Rectal smooth muscle tissue (tissue), 1 donor: ENCODE data around the gene EDN2.

Source experiments
- H3K27ac ChIP-seq: one replicate; pipeline ENCODE4 v1.7.0; 2013; ENCODE audit warnings: low read depth, low read length, inconsistent platforms
- H3K27me3 ChIP-seq: one replicate; pipeline ENCODE4 v1.7.0; 2013; ENCODE audit warnings: low read length; ENCODE audit not compliant: control insufficient read depth, insufficient read depth
- H3K36me3 ChIP-seq: one replicate; pipeline ENCODE4 v1.7.0; 2013; ENCODE audit warnings: low read length; ENCODE audit not compliant: control insufficient read depth, insufficient read depth
- H3K4me1 ChIP-seq: one replicate; pipeline ENCODE4 v1.7.0; 2013; ENCODE audit warnings: low read length; ENCODE audit not compliant: control insufficient read depth, insufficient read depth
- H3K4me3 ChIP-seq: one replicate; pipeline ENCODE4 v1.7.0; 2013; ENCODE audit warnings: low read length
- H3K9ac ChIP-seq: one replicate; pipeline ENCODE4 v1.7.0; 2013; ENCODE audit warnings: low read length

EDN2 gene

GRCh38 chr1:41493626-41494350 is 9.3 kb upstream of the EDN2 start:
- Histone ChIP-seq H3K27ac (no peak overlapping the region), H3K36me3 (no peaks in the 10 kb centered on the region), H3K9ac (no peak overlapping the region), H3K27me3 (peaks cover 4% of the 10 kb centered on the region), H3K4me3 (no peak overlapping the region), H3K4me1 (peaks cover 12% of the 10 kb centered on the region)

GRCh38 chr1:41493117-41493536 is 8.6 kb upstream of the EDN2 start:
- Histone ChIP-seq H3K27ac (no peak overlapping the region), H3K9ac (no peak overlapping the region), H3K4me1 (peaks cover 12% of the 10 kb centered on the region)

GRCh38 chr1:41492341-41492848 is 7.9 kb upstream of the EDN2 start:
- no peak overlapping the region for H3K27ac ChIP-seq
- no peaks in the 10 kb centered on the region for H3K36me3 ChIP-seq
- H3K27me3 ChIP-seq = peaks cover 4% of the 10 kb centered on the region
- H3K9ac ChIP-seq = no peak overlapping the region
- peaks cover 14% of the 10 kb centered on the region for H3K4me1 ChIP-seq
- no peak overlapping the region for H3K4me3 ChIP-seq

More at GRCh38 chr1:41493117-41493536, 8.6 kb upstream of the EDN2 start:
- no peak overlapping the region for H3K4me3 ChIP-seq
- H3K36me3 ChIP-seq = no peaks in the 10 kb centered on the region
- peaks cover 4% of the 10 kb centered on the region for H3K27me3 ChIP-seq

- H3K27ac ChIP-seq = no peak overlapping the region
- no peak overlapping the region for H3K9ac ChIP-seq
Measured at GRCh38 chr1:41490911-41491310, 6.4 kb upstream of the EDN2 start.

GRCh38 chr1:41489561-41489960 is 5.1 kb upstream of the EDN2 start:
- Histone ChIP-seq H3K36me3 (no peaks in the 10 kb centered on the region), H3K27me3 (no peaks in the 10 kb centered on the region), H3K4me1 (peaks cover 22% of the 10 kb centered on the region), H3K27ac (no peak overlapping the region), H3K4me3 (no peak overlapping the region), H3K9ac (no peak overlapping the region)

More at GRCh38 chr1:41490911-41491310, 6.4 kb upstream of the EDN2 start:
- Histone ChIP-seq H3K4me1 (peaks cover 17% of the 10 kb centered on the region), H3K36me3 (no peaks in the 10 kb centered on the region), H3K4me3 (no peak overlapping the region), H3K27me3 (peaks cover 4% of the 10 kb centered on the region)

- H3K9ac ChIP-seq = no peak overlapping the region
- H3K27me3 ChIP-seq = peaks cover 2% of the 10 kb centered on the region
- no peak overlapping the region for H3K4me3 ChIP-seq
- H3K36me3 ChIP-seq = no peaks in the 10 kb centered on the region
- peaks cover 31% of the 10 kb centered on the region for H3K4me1 ChIP-seq
- H3K27ac ChIP-seq = no peak overlapping the region
Measured at GRCh38 chr1:41488040-41488951, 3.8 kb upstream of the EDN2 start.

GRCh38 chr1:41487126-41488039 is 2.9 kb upstream of the EDN2 start:
- Histone ChIP-seq H3K4me3 (no peak overlapping the region), H3K9ac (no peak overlapping the region), H3K36me3 (no peaks in the 10 kb centered on the region), H3K27me3 (peaks cover 2% of the 10 kb centered on the region), H3K4me1 (peaks cover 40% of the 10 kb centered on the region), H3K27ac (no peak overlapping the region)

GRCh38 chr1:41486371-41487125 is 2.1 kb upstream of the EDN2 start:
- Histone ChIP-seq H3K27ac (no peak overlapping the region), H3K4me3 (no peak overlapping the region), H3K27me3 (peaks cover 2% of the 10 kb centered on the region), H3K4me1 (peaks cover 44% of the 10 kb centered on the region), H3K9ac (no peak overlapping the region), H3K36me3 (no peaks in the 10 kb centered on the region)

- Histone ChIP-seq H3K9ac (no peak overlapping the region), H3K4me1 (peaks cover 44% of the 10 kb centered on the region), H3K4me3 (no peak overlapping the region), H3K27ac (no peak overlapping the region), H3K36me3 (no peaks in the 10 kb centered on the region), H3K27me3 (peaks cover 2% of the 10 kb centered on the region)
Measured at GRCh38 chr1:41486053-41486370, 1.5 kb upstream of the EDN2 start.

- Histone ChIP-seq H3K27me3 (peaks cover 2% of the 10 kb centered on the region), H3K36me3 (no peaks in the 10 kb centered on the region), H3K27ac (no peak overlapping the region), H3K9ac (no peak overlapping the region), H3K4me3 (no peak overlapping the region), H3K4me1 (peaks cover 44% of the 10 kb centered on the region)
Measured at GRCh38 chr1:41485605-41486004, 1.1 kb upstream of the EDN2 start.

- H3K4me1 ChIP-seq = peaks cover 44% of the 10 kb centered on the region
- H3K36me3 ChIP-seq = no peaks in the 10 kb centered on the region
- H3K27ac ChIP-seq = no peak overlapping the region
- H3K4me3 ChIP-seq = no peak overlapping the region
- H3K9ac ChIP-seq = no peak overlapping the region
- peaks cover 2% of the 10 kb centered on the region for H3K27me3 ChIP-seq
Measured at GRCh38 chr1:41483960-41484401, 502 bp downstream of the EDN2 start.
